HEK293 (cell line): ENCODE results near the gene RHOD.

Experiments
- CTCF ChIA-PET: fragments of 350-600 bp; formaldehyde crosslinking; extraction: SDS; loops from one replicate; lab custom pipeline; 2021; ENCODE audit warnings: antibody characterized with exemption; lab: Yijun Ruan, JAX
- POLR2A ChIA-PET: fragments of 300-600 bp; formaldehyde crosslinking; extraction: SDS; loops from one replicate; lab custom pipeline; 2020; ENCODE audit warnings: antibody characterized with exemption, inconsistent platforms; lab: Yijun Ruan, JAX
- H3K27ac ChIP-seq: fragments of 200-500 bp; sonication (Bioruptor generic); 2 replicates; pipeline ENCODE4 v1.5.1; 2014; ENCODE audit warnings: low read depth, low read length, control low read depth, inconsistent platforms; ENCODE audit errors: extremely low read depth
- H3K36me3 ChIP-seq, 2 experiments: fragments of 200-500 bp in 1 of 2; sonication (Bioruptor generic) in 1 of 2; 1 replicate in 1 of 2; 2 replicates in 1 of 2; pipeline ENCODE4 v1.5.1; 2014 to 2017; ENCODE audit warnings: inconsistent platforms in 2 of 2, low read length in 2 of 2; ENCODE audit not compliant: control insufficient read depth in 2 of 2, insufficient read depth in 1 of 2
- H3K4me1 ChIP-seq: fragments of 200-500 bp; sonication (Bioruptor generic); 2 replicates; pipeline ENCODE4 v1.5.1; 2014; ENCODE audit warnings: mild to moderate bottlenecking, low read length, inconsistent platforms; ENCODE audit not compliant: control insufficient read depth, insufficient read depth
- H3K4me3 ChIP-seq: 2 replicates; pipeline ENCODE4 v1.5.1; 2011; ENCODE audit warnings: low read depth, mild to moderate bottlenecking, control low read depth, low read length, moderate library complexity
- H3K9me3 ChIP-seq: fragments of 200-500 bp; sonication (Bioruptor generic); 2 replicates; pipeline ENCODE4 v1.5.1; 2014; ENCODE audit warnings: low read depth, low read length, inconsistent platforms; ENCODE audit not compliant: control insufficient read depth, insufficient read depth
- BCL11A ChIP-seq: fragments of 450-650 bp; formaldehyde crosslinking; IDR thresholded peaks from 2 replicates; pipeline ENCODE4 v1.5.1; 2016; ENCODE audit warnings: low read depth, missing biosample characterization, missing genetic modification characterization
- CTCF ChIP-seq: fragments of 450-650 bp; formaldehyde crosslinking; IDR thresholded peaks from 2 replicates; pipeline ENCODE4 v1.5.1; 2016; ENCODE audit warnings: missing biosample characterization, missing genetic modification characterization
- EGR2 ChIP-seq: fragments of 450-650 bp; formaldehyde crosslinking; IDR thresholded peaks from 2 replicates; pipeline ENCODE4 v1.5.1; 2016; ENCODE audit warnings: low read depth, missing biosample characterization, missing genetic modification characterization
- MYNN ChIP-seq: fragments of 450-650 bp; formaldehyde crosslinking; IDR thresholded peaks from 2 replicates; pipeline ENCODE4 v1.5.1; 2016; ENCODE audit warnings: missing biosample characterization, missing genetic modification characterization, borderline replicate concordance
- MZF1 ChIP-seq: fragments of 450-650 bp; formaldehyde crosslinking; IDR thresholded peaks from 2 replicates; pipeline ENCODE4 v1.5.1; 2017; ENCODE audit warnings: missing biosample characterization, missing genetic modification characterization, borderline replicate concordance
- PBX3 ChIP-seq: sonication (generic); formaldehyde crosslinking; IDR thresholded peaks from 2 replicates; pipeline ENCODE4 v1.8.1; 2022; ENCODE audit warnings: mild to moderate bottlenecking, moderate library complexity, missing genetic modification reagents
- RBAK ChIP-seq: fragments of 450-650 bp; formaldehyde crosslinking; IDR thresholded peaks from 2 replicates; pipeline ENCODE4 v1.5.1; 2016; ENCODE audit warnings: missing biosample characterization, missing genetic modification characterization
- YY1 ChIP-seq: fragments of 450-650 bp; formaldehyde crosslinking; IDR thresholded peaks from 2 replicates; pipeline ENCODE4 v1.5.1; 2018; ENCODE audit warnings: missing biosample characterization, missing genetic modification characterization
- ZBTB20 ChIP-seq: fragments of 450-650 bp; formaldehyde crosslinking; IDR thresholded peaks from 2 replicates; pipeline ENCODE4 v1.5.1; 2016; ENCODE audit warnings: missing biosample characterization, missing genetic modification characterization
- ZBTB49 ChIP-seq: fragments of 450-650 bp; formaldehyde crosslinking; IDR thresholded peaks from 2 replicates; pipeline ENCODE4 v1.5.1; 2016; ENCODE audit warnings: missing biosample characterization, missing genetic modification characterization, low read depth
- ZBTB7A ChIP-seq: fragments of 450-650 bp; formaldehyde crosslinking; IDR thresholded peaks from 2 replicates; pipeline ENCODE4 v1.5.1; 2016; ENCODE audit warnings: low read depth, missing biosample characterization, missing genetic modification characterization
- ZIC2 ChIP-seq: fragments of 450-650 bp; formaldehyde crosslinking; IDR thresholded peaks from 2 replicates; pipeline ENCODE4 v1.5.1; 2016; ENCODE audit warnings: missing biosample characterization, missing genetic modification characterization
- ZNF140 ChIP-seq: fragments of 450-650 bp; formaldehyde crosslinking; IDR thresholded peaks from 2 replicates; pipeline ENCODE4 v1.5.1; 2016; ENCODE audit warnings: missing biosample characterization, missing genetic modification characterization
- ZNF175 ChIP-seq: fragments of 450-650 bp; formaldehyde crosslinking; IDR thresholded peaks from 2 replicates; pipeline ENCODE4 v1.5.1; 2016; ENCODE audit warnings: missing biosample characterization, missing genetic modification characterization
- ZNF202 ChIP-seq: fragments of 450-650 bp; formaldehyde crosslinking; IDR thresholded peaks from 2 replicates; pipeline ENCODE4 v1.5.1; 2016; ENCODE audit warnings: missing biosample characterization, missing genetic modification characterization, borderline replicate concordance
- ZNF335 ChIP-seq: fragments of 450-650 bp; formaldehyde crosslinking; conservative IDR thresholded peaks from 2 replicates; pipeline ENCODE4 v1.5.1; 2016; ENCODE audit warnings: missing biosample characterization, missing genetic modification characterization
- ZNF354C ChIP-seq: fragments of 450-650 bp; formaldehyde crosslinking; IDR thresholded peaks from 2 replicates; pipeline ENCODE4 v1.5.1; 2016; ENCODE audit warnings: missing biosample characterization, missing genetic modification characterization, low read depth, borderline replicate concordance
- ZNF366 ChIP-seq: fragments of 450-650 bp; formaldehyde crosslinking; conservative IDR thresholded peaks from 2 replicates; pipeline ENCODE4 v1.5.1; 2016; ENCODE audit warnings: missing biosample characterization, missing genetic modification characterization
- ZNF391 ChIP-seq: fragments of 450-650 bp; formaldehyde crosslinking; IDR thresholded peaks from 2 replicates; pipeline ENCODE4 v1.5.1; 2016; ENCODE audit warnings: low read depth, missing biosample characterization, missing genetic modification characterization, borderline replicate concordance
- ZNF423 ChIP-seq: fragments of 450-650 bp; formaldehyde crosslinking; IDR thresholded peaks from 2 replicates; pipeline ENCODE4 v1.5.1; 2016; ENCODE audit warnings: missing biosample characterization, missing genetic modification characterization
- ZNF514 ChIP-seq: fragments of 450-650 bp; formaldehyde crosslinking; IDR thresholded peaks from 2 replicates; pipeline ENCODE4 v1.5.1; 2016; ENCODE audit warnings: missing biosample characterization, missing genetic modification characterization
- ZNF521 ChIP-seq: fragments of 450-650 bp; formaldehyde crosslinking; IDR thresholded peaks from 2 replicates; pipeline ENCODE4 v1.5.1; 2017; ENCODE audit warnings: missing biosample characterization, mild to moderate bottlenecking, missing genetic modification characterization
- ZNF600 ChIP-seq: fragments of 450-650 bp; formaldehyde crosslinking; IDR thresholded peaks from 2 replicates; pipeline ENCODE4 v1.5.1; 2016; ENCODE audit warnings: missing biosample characterization, missing genetic modification characterization
- ZNF626 ChIP-seq: fragments of 450-650 bp; sonication (Bioruptor Pico); formaldehyde crosslinking; IDR thresholded peaks from 2 replicates; pipeline ENCODE4 v1.5.1; 2018; ENCODE audit warnings: missing biosample characterization, missing genetic modification characterization, inconsistent platforms
- ZNF670 ChIP-seq: fragments of 450-650 bp; formaldehyde crosslinking; IDR thresholded peaks from 2 replicates; pipeline ENCODE4 v1.5.1; 2016; ENCODE audit warnings: missing biosample characterization, missing genetic modification characterization, low read depth
- ZSCAN16 ChIP-seq: fragments of 450-650 bp; formaldehyde crosslinking; IDR thresholded peaks from 2 replicates; pipeline ENCODE4 v1.5.1; 2016; ENCODE audit warnings: missing biosample characterization, missing genetic modification characterization
- ZSCAN4 ChIP-seq: fragments of 450-650 bp; formaldehyde crosslinking; IDR thresholded peaks from 2 replicates; pipeline ENCODE4 v1.5.1; 2017; ENCODE audit warnings: missing biosample characterization, missing genetic modification characterization

RHOD gene

GRCh38 chr11:67054346-67054835 lies 2.3 kb upstream of the RHOD start:
- TF ChIP-seq ZNF335 (tag by site-specific recombination), result peak; percentile 2; the same call in 1 of the 2 replicates
- no peak for TF ChIP-seq ZNF354C (tag by site-specific recombination)
- no peak for TF ChIP-seq BCL11A (tag by site-specific recombination)
- no peak for TF ChIP-seq RBAK (tag by site-specific recombination)
- TF ChIP-seq EGR2, result no peak
- TF ChIP-seq ZNF140, result no peak
- no peak for TF ChIP-seq ZNF670 (tag by site-specific recombination)
- TF ChIP-seq ZIC2 (tag by site-specific recombination), result peak; percentile 11; the same call in 1 of the 2 replicates
- no peak for TF ChIP-seq ZNF626
- TF ChIP-seq ZNF366 (tag by site-specific recombination), result no peak
- CTCF ChIA-PET, result interaction anchor here (0.6 to 5.0 kb wide), 24 partner anchors 9 to 541 kb away, joined by 3 to 23 read pairs (median 5); partner anchors contain the start of genes AIP and SYT12
- H3K4me3 ChIP-seq, result no peak overlapping the region
- peaks cover 9% of the 10 kb centered on the region for H3K4me1 ChIP-seq
- no peak overlapping the region for H3K27ac ChIP-seq
- no peaks in the 10 kb centered on the region for H3K36me3 ChIP-seq
- POLR2A ChIA-PET, result interaction anchor here (1.2 to 3.3 kb wide), 5 partner anchors 10 to 185 kb away, joined by 3 to 16 read pairs (median 5); partner anchors contain the start of genes KDM2A and SYT12
- no peaks in the 10 kb centered on the region for H3K9me3 ChIP-seq

- Histone ChIP-seq H3K4me3 (no peak overlapping the region), H3K4me1 (peaks cover 9% of the 10 kb centered on the region), H3K36me3 (no peaks in the 10 kb centered on the region), H3K27ac (no peak overlapping the region), H3K9me3 (no peaks in the 10 kb centered on the region)
- CTCF ChIA-PET, result interaction anchor here (0.6 to 5.0 kb wide), 17 partner anchors 10 to 540 kb away, joined by 3 to 23 read pairs (median 4); partner anchors contain the start of gene SYT12
- POLR2A ChIA-PET, result interaction anchor here (1.0 to 3.3 kb wide), 8 partner anchors 10 to 211 kb away, joined by 3 to 16 read pairs (median 4); partner anchors contain the start of genes KDM2A, PC, RCE1 and SYT12
- TF ChIP-seq ZBTB49 (tag by site-specific recombination), result no peak
- TF ChIP-seq MZF1, result peak; percentile 84; the same call in 1 of the 2 replicates
- TF ChIP-seq ZNF391 (tag by site-specific recombination), result 0 out of 2 replicates have a peak, but pooled peaks have one; percentile 76
- TF ChIP-seq ZSCAN16 (tag by site-specific recombination), result no peak
- no peak for TF ChIP-seq ZNF521 (tag by site-specific recombination)
- TF ChIP-seq ZNF670 (tag by site-specific recombination), result no peak
- no peak for TF ChIP-seq ZNF423 (tag by site-specific recombination)
- no peak for TF ChIP-seq PBX3
- no peak for TF ChIP-seq ZSCAN4
- TF ChIP-seq MYNN (tag by site-specific recombination), result no peak
- no peak for TF ChIP-seq ZNF202 (tag by site-specific recombination)
- no peak for TF ChIP-seq ZBTB20 (tag by site-specific recombination)
- no peak for TF ChIP-seq YY1
- TF ChIP-seq ZNF600, result peak; percentile 85
- TF ChIP-seq CTCF (tag by site-specific recombination), result no peak
- TF ChIP-seq ZNF175 (tag by site-specific recombination), result no peak
- TF ChIP-seq ZBTB7A, result peak; percentile 64; the same call in 1 of the 2 replicates
- peak; percentile 90 for TF ChIP-seq EGR2
- TF ChIP-seq ZNF514, result no peak
Observed at GRCh38 chr11:67054836-67055523, 1.7 kb upstream of the RHOD start.
